NK-92 (cell line): Measurements from ENCODE around the gene LILRA5.
"Not testable (repeated sequence)": the region's sequence is repeated elsewhere in the genome, so short reads cannot be mapped to it uniquely, and the experiment has no call there.

Experiments used
- DNase-seq: peaks from one replicate; lab custom pipeline; 2025; ENCODE audit not compliant: unreplicated experiment; lab: John Stamatoyannopoulos, UW

The LILRA5 gene

DNA sequence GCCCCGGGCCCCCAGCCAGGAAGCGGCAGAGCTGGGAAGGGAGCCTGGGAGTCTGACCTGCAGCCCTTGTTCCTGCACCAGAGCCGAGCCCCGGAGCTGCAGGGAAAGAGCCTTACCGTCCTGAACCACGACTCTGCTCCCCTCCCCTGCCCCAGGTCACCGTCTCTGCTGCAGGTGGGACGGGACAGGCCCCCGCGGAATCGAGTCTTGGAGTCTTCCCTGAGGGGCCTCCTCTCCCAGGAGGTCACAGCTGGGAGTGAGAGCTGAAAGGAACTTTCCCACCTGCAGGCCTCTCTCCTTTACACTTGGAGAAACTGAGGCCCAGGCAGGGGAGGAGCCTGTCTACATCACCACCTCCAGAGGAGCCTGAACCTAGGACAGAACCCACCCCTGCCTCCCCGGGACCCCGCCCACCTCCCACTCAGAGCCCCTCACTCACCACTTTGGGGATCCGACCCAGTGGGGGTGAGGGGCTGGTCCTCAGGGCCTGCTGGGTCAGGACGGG lies 35.8 kb downstream of the LILRA5 start:
- not testable (repeated sequence) for DNase-seq

DNA sequence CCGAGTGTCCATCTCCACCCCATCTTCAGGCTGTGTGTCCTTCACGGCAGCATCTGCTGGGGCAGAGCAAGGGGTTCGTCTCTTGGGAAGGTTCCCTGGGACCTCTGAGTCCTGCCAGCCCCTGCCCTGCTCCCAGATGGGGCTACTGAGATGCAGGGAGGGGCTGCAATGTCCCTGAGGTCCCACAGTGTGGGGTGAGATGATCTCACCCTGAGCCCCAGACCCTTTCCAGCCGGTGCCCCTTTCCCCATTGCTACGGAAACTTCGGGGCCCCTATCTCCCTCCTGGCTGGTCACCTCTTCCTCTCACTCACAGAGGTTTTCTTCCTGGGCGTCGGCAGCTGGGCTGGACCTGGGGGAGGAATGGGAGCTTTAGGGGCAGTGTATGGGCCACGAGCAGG lies 37.0 kb downstream of the LILRA5 start:
- DNase-seq: no peak

GRCh38 chr19:54274516-54274915 lies 38.5 kb downstream of the LILRA5 start:
- DNase-seq: not testable (repeated sequence)

DNA sequence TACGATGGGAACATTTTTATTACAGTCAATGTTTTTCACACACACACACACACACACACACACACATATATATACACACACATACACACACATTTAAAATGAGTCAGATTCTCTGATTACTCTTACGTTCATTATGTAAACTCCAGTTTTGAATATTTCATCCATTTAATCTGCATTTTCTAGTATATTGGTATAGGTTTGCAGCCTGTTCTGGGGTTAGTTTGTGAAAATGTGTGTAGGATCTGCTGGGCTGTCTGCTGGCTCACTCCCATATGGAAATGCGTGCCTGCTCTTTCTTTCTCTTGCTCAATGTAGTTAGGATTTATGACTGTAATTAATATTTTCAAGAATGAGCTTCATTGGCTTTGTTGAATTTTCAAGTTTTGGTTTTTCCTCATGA lies 39.1 kb downstream of the LILRA5 start:
- DNase-seq: no peak

DNA sequence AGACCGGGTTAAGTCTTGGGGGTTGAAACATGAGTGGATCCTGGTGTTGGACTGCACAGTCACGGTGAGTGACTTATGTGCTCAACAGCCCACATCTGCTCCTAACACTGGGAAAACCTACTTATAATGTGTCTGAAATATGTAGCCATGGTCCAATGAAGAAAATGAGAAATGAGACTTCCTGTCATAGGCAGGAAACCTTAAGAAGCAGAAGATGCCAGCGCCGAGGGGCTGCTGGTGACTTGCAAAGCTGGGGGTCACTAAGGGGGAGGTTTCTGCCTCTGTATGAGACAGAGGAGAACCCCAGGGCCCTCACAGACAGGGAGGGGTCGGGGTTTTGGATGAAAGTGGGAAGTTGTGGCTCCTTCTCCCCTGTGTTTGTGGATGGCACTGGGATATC lies 40.8 kb downstream of the LILRA5 start:
- DNase-seq: not testable (repeated sequence)

DNA sequence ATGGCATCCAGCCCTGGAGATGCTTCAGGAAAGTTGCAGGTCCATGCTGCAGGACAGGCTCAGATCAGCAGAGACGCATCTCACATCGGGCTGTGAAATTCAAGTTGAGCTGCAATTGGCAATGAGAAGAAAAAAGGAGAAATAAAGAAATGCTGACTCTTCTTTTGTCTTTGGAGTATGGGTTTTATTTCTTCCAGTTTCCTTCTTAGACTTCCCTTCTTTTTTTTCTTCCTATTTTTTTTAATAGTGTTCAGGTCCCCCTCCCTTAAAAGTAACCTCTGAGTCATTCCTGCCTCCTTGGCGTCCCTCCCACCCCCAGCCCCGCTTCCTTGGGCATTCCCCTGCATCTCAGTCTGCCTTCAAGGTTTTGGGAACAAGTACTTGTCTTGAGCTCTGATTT lies 41.4 kb downstream of the LILRA5 start:
- DNase-seq: not testable (repeated sequence)

DNA sequence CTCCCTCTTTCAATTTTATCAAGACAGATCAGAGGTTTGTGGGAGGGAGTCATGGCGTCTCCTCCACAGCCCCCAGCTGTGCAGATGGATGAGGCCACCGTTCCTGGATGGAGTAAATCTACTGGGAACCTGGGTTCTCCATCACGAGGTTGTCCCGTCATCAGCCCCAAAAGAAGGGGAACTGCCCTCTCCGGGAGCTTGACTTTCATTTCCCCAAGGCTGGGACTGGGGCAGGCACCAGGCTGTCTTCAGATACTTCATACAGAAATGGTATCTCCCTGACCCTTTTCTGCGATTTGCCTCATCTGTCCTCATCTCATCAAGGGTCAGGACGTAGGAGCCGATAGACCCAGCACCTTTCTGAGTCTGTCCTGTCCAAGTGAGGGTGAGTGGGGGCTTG lies 41.9 kb downstream of the LILRA5 start:
- DNase-seq: no peak

GRCh38 chr19:54268936-54269335 lies 44.0 kb downstream of the LILRA5 start:
- DNase-seq: no peak

DNA sequence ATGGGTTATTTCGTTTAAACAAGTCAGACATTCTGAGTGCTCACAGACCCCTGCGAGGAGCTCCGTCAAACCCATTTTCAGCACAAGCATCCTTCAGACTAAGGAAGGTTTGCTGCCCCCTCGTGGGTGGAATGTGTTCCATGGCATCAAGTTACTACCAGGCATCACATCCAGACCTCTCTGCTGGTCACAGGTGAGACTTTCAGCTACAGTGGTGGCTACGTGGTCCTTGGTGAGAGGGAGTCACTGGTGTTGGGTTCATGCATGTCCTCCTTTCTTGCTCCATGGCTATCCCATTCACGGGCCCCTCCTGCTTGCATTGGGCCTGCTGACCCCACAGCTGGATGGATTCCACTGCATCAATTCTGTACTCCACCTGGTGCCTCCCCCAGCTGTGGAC lies 46.8 kb downstream of the LILRA5 start:
- no peak for DNase-seq

DNA sequence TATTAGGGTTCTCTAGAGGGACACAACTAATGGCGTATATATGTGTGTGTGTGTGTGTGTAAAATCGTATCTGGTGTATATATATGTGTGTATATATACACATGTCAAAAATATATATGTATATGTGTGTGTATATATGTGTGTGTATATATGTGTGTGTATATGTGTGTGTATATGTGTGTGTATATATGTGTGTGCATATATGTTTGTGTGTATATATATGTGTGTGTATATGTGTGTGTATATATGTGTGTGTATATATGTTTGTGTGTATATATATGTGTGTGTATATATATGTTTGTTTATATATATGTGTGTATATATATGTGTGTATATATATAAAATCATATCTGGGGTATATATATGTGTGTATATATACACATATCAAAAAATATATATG lies 50.5 kb downstream of the LILRA5 start:
- no peak for DNase-seq

- DNase-seq: no peak
These were observed 50.9 kb downstream of the LILRA5 start for GRCh38 chr19:54262066-54262465.

GRCh38 chr19:54257116-54257480 lies 55.9 kb downstream of the LILRA5 start, which contains the start of gene LILRB5:
TSS of gene LILRB5 (minus strand) at chr19:54257273. CDS start at chr19:54257193, 80 bp downstream.
- no peak for DNase-seq
